Kidney epithelial cell (primary cell): ENCODE results near the gene CAPN9. TPM values are rescaled to one million over a fixed set of nuclear protein-coding genes. Genes with fewer than 3 reads are reported as not detected.

Experiments used
- DNase-seq: peaks from one replicate; pipeline ENCODE4 v3.0.0-alpha.2; 2010; ENCODE audit warnings: low read depth
- H3K27me3 ChIP-seq: 2 replicates; pipeline ENCODE4 v1.6.0; 2011; ENCODE audit warnings: low read length; ENCODE audit not compliant: control insufficient read depth, insufficient read depth
- H3K36me3 ChIP-seq: 2 replicates; pipeline ENCODE4 v1.5.1; 2011; ENCODE audit warnings: low read length; ENCODE audit not compliant: control insufficient read depth, insufficient read depth
- H3K4me3 ChIP-seq: 2 replicates; pipeline ENCODE4 v1.5.1; 2011; ENCODE audit warnings: low read depth, mild to moderate bottlenecking, control low read depth, low read length
- CTCF ChIP-seq: IDR thresholded peaks from 2 replicates; pipeline ENCODE4 v1.5.1; 2011; ENCODE audit warnings: mild to moderate bottlenecking, moderate library complexity, low read length, control low read depth, inconsistent platforms; ENCODE audit not compliant: insufficient read depth, poor library complexity, severe bottlenecking
- total RNA-seq: library from RNA; depleted of rRNA; stranded (reverse); fragments of >200 nt; gene quantifications from 2 replicates; pipeline ENCODE4 v1.2.3, GENCODE V29; 2015

CAPN9 gene
- total RNA-seq, 1 donor from 2014 or later = 0.04 TPM

- no peak overlapping the region for H3K4me3 ChIP-seq
- no peaks in the 10 kb centered on the region for H3K27me3 ChIP-seq
- no peak for DNase-seq
- no peaks in the 10 kb centered on the region for H3K36me3 ChIP-seq
- TF ChIP-seq CTCF = no peak
Measured at GRCh38 chr1:230812568-230812967, 65.4 kb downstream of the CAPN9 start.

- no peak for TF ChIP-seq CTCF
- H3K36me3 ChIP-seq = no peaks in the 10 kb centered on the region
- no peak overlapping the region for H3K4me3 ChIP-seq
- no peaks in the 10 kb centered on the region for H3K27me3 ChIP-seq
- no peak for DNase-seq
Measured at GRCh38 chr1:230814949-230815692, 67.9 kb downstream of the CAPN9 start.

GRCh38 chr1:230816018-230816417 lies 68.8 kb downstream of the CAPN9 start:
- DNase-seq = no peak
- Histone ChIP-seq H3K27me3 (no peaks in the 10 kb centered on the region), H3K4me3 (no peak overlapping the region), H3K36me3 (no peaks in the 10 kb centered on the region)
- no peak for TF ChIP-seq CTCF

- no peak for DNase-seq
- no peaks in the 10 kb centered on the region for H3K36me3 ChIP-seq
- no peaks in the 10 kb centered on the region for H3K27me3 ChIP-seq
- TF ChIP-seq CTCF = no peak
- no peak overlapping the region for H3K4me3 ChIP-seq
Measured at GRCh38 chr1:230818367-230818766, 71.2 kb downstream of the CAPN9 start.

GRCh38 chr1:230818901-230819300 lies 71.7 kb downstream of the CAPN9 start:
- no peak for TF ChIP-seq CTCF
- Histone ChIP-seq H3K27me3 (no peaks in the 10 kb centered on the region), H3K4me3 (no peak overlapping the region), H3K36me3 (no peaks in the 10 kb centered on the region)
- no peak for DNase-seq

GRCh38 chr1:230819976-230820375 lies 72.8 kb downstream of the CAPN9 start:
- H3K27me3 ChIP-seq = no peaks in the 10 kb centered on the region
- no peak overlapping the region for H3K4me3 ChIP-seq
- H3K36me3 ChIP-seq = no peaks in the 10 kb centered on the region
- no peak for DNase-seq
- TF ChIP-seq CTCF = no peak
